Gastroesophageal sphincter (tissue), 4 donors: ENCODE measurements around the gene CDH23. TPM values are rescaled to one million over a fixed set of nuclear protein-coding genes. Genes with fewer than 3 reads are reported as not detected.

Experiments used
- ATAC-seq: fragments of 150-250 bp; one replicate; pipeline ENCODE4 v1.9.1; 2016; ENCODE audit warnings: mild to moderate bottlenecking, moderate library complexity
- H3K27ac ChIP-seq, 4 donors: fragments of 200-600 bp; sonication (generic) in 3 of 4; 1 replicate in 3 of 4; 2 replicates in 1 of 4; pipeline ENCODE4 v1.5.1; 2016 to 2019
- H3K27me3 ChIP-seq: fragments of 200-600 bp; sonication (generic); one replicate; pipeline ENCODE4 v1.5.1; 2019
- H3K36me3 ChIP-seq, 2 donors: fragments of 200-600 bp; sonication (generic); one replicate each; pipeline ENCODE4 v1.5.1; 2019; ENCODE audit warnings: control low read depth in 1 of 2
- H3K4me1 ChIP-seq, 3 donors: fragments of 200-600 bp; sonication (generic); 1 replicate in 2 of 3; 2 replicates in 1 of 3; pipeline ENCODE4 v1.5.1; 2016 to 2019; ENCODE audit warnings: control low read depth in 2 of 3
- H3K4me3 ChIP-seq, 2 donors: fragments of 200-600 bp; sonication (generic); one replicate each; pipeline ENCODE4 v1.5.1; 2019; ENCODE audit warnings: mild to moderate bottlenecking in 1 of 2, moderate library complexity in 1 of 2
- H3K9me3 ChIP-seq, 3 donors: fragments of 200-600 bp; sonication (generic); one replicate each; pipeline ENCODE4 v1.5.1; 2017 to 2019; ENCODE audit warnings: control low read depth in 2 of 3
- EP300 ChIP-seq: sonication (generic); formaldehyde crosslinking; IDR thresholded peaks from one replicate; pipeline ENCODE4 v1.6.1; 2017; ENCODE audit warnings: antibody characterized with exemption, mild to moderate bottlenecking
- POLR2A ChIP-seq, 2 donors: fragments of 450-650 bp; IDR thresholded peaks; one replicate each; pipeline ENCODE4 v1.6.1; 2017; ENCODE audit warnings: antibody characterized with exemption in 2 of 2, mild to moderate bottlenecking in 2 of 2, moderate library complexity in 1 of 2
- POLR2AphosphoS5 ChIP-seq: sonication (generic); formaldehyde crosslinking; IDR thresholded peaks from one replicate; pipeline ENCODE4 v1.6.1; 2017; ENCODE audit warnings: antibody characterized with exemption
- WGBS, 2 donors: methylation state at CpG; one replicate each; pipeline ENCODE4 v1.1.5; 2018; ENCODE audit warnings: low coverage in 1 of 2; 5-methylcytosine and 5-hydroxymethylcytosine counted together
- total RNA-seq, 4 donors: library from RNA; depleted of rRNA; stranded (reverse); fragments of >200 nt; gene quantifications; one replicate each; pipeline ENCODE4 v1.1.0, GENCODE V29; 2016
- TF ChIP-seq, protein P1 (sequence below), 4 experiments: fragments of 200-600 bp in 2 of 4; fragments of 450-650 bp in 2 of 4; sonication (generic) in 1 of 4; IDR thresholded peaks; one replicate each; pipeline ENCODE4 v1.5.1; 2017 to 2019; ENCODE audit warnings: antibody characterized with exemption in 4 of 4, mild to moderate bottlenecking in 2 of 4, moderate library complexity in 2 of 4

CDH23 gene
- total RNA-seq, 4 donors from 2014 or later: 5.1 to 33.5 (median 16.2) TPM

DNA sequence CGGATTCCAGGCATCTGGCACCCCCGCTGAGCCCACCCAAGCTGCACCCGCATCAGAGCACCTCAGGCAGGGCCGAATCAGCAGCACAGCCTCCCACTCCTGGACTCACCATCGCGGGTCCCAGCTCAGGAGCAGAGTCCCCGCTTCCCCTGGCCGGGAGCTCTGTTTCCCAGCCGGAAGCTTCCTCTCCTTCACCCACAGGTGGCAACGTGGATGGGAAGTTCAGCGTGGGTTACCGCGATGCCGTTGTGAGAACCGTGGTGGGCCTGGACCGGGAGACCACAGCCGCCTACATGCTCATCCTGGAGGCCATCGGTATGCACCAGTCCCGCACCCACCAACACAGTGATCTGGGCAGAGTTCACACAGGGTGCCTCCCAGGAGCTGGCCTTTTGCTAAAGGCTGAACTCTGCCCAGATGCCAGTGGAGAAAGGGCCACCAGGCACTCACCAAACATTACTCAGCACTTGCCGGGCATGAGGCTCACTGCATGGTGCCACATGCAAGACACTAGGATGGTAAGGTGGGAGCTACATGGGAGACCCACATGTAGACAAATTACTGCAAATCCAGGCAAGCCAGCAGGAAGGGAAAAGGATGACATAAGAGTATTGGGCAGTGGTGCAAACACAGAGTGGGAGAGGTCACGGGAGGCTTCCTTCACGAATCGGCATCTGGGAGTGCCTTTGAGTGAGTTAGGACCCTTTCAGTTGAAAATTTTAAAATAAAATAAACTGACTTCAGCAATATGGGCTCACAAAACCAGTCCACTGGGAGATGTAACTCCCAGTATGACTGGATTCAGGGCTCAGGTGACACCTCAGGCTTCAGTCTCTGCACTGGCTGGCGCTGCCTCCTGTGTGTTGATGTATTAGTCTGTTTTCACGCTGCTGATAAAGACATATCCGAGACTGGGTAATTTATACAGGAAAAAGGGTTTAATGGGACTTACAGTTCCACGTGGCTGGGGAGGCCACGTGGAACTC lies 312.5 kb downstream of the CDH23 start:
- no peak for ATAC-seq
- H3K27ac ChIP-seq: no peak overlapping the region

DNA sequence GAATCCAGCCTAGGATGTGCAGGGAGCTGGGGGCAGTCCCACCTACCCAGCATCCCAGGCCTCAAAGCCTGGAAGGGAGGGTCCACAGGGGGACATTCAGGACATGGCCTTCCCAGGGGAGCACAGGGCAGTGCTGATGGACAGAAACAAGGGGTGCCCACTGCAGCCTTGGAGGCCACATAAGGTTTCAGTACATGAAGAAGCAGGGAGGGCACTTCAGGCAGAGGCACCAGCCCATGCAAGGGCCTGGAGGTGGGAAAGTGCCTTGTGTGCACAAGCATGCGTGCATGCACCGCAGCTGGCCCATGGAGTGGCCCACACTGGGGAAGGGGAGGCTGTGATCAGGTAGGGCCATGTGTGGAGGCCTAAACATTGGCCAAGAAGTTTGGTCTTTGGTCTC lies 313.8 kb downstream of the CDH23 start:
- H3K4me1 ChIP-seq: peaks cover 3 to 47% (median 31%) of the 10 kb centered on the region in 3 donors
- 100% methylated on average over 2 of the region's 2 CpGs; no CpG with 5 or more reads in 1 of the 2 donors for WGBS, 2 donors
- H3K27me3 ChIP-seq: no peaks in the 10 kb centered on the region
- no peak for TF ChIP-seq EP300
- no peak for TF ChIP-seq POLR2A (IDR thresholded peaks at IDR 0.05)
- TF ChIP-seq POLR2AphosphoS5: no peak
- TF ChIP-seq, protein P1, sequence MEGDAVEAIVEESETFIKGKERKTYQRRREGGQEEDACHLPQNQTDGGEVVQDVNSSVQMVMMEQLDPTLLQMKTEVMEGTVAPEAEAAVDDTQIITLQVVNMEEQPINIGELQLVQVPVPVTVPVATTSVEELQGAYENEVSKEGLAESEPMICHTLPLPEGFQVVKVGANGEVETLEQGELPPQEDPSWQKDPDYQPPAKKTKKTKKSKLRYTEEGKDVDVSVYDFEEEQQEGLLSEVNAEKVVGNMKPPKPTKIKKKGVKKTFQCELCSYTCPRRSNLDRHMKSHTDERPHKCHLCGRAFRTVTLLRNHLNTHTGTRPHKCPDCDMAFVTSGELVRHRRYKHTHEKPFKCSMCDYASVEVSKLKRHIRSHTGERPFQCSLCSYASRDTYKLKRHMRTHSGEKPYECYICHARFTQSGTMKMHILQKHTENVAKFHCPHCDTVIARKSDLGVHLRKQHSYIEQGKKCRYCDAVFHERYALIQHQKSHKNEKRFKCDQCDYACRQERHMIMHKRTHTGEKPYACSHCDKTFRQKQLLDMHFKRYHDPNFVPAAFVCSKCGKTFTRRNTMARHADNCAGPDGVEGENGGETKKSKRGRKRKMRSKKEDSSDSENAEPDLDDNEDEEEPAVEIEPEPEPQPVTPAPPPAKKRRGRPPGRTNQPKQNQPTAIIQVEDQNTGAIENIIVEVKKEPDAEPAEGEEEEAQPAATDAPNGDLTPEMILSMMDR (IDR thresholded peaks at IDR 0.05): no peak
- H3K27ac ChIP-seq: peak overlapping the region in 2 of 4 donors; percentile 17 to 91
- H3K4me3 ChIP-seq: no peak overlapping the region
- no peaks in the 10 kb centered on the region for H3K9me3 ChIP-seq
- H3K36me3 ChIP-seq: no peaks in the 10 kb centered on the region
- ATAC-seq: no peak

More for the DNA sequence above, 312.5 kb downstream of the CDH23 start:
- no peaks in the 10 kb centered on the region for H3K36me3 ChIP-seq
- H3K4me1 ChIP-seq: peaks cover 3 to 37% (median 18%) of the 10 kb centered on the region in 3 donors
- H3K4me3 ChIP-seq: no peak overlapping the region
- TF ChIP-seq, protein P1 (IDR thresholded peaks at IDR 0.05): no peak
- no peak for TF ChIP-seq EP300
- TF ChIP-seq POLR2A (IDR thresholded peaks at IDR 0.05): no peak
- no peak for TF ChIP-seq POLR2AphosphoS5
- H3K27me3 ChIP-seq: no peaks in the 10 kb centered on the region
- 74 to 79% methylated on average over 4 to 22 of the region's 28 CpGs for WGBS, 2 donors
- no peaks in the 10 kb centered on the region for H3K9me3 ChIP-seq

DNA sequence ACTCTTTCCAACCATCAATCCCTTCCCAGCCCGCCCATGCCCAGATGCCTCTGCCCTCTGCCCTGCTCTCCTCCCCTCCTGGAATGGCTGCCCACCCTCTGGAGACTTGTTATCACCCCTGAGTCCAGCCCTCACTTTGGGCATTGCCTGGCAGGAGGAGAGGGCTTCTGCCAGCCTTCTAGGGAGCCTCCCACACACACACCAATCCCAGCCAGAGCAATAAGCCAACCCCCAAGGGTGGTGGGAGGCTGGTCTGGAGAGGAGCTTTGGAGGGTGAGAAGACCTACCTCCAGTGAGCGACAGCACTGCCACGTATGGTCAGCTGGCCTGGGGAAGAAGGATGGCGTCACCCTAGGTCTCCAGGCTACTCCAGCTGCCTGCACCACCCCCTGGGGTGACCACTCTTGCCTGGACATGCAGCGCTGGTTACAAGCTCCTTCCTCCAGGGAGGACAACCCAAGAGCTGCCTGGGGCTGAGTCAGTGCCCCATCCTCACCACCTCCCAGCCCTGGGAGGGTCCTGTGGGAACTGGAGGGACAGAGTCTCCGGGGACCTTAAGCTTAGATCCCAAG lies 314.4 kb downstream of the CDH23 start:
- TF ChIP-seq, protein P1 (IDR thresholded peaks at IDR 0.05): no peak
- TF ChIP-seq POLR2AphosphoS5 (no peak), EP300 (no peak), POLR2A (IDR thresholded peaks at IDR 0.05) (no peak)
- Histone ChIP-seq H3K36me3 (no peaks in the 10 kb centered on the region), H3K4me1 (peaks cover 3 to 50% (median 37%) of the 10 kb centered on the region in 3 donors), H3K4me3 (no peak overlapping the region), H3K9me3 (no peaks in the 10 kb centered on the region), H3K27ac (peak overlapping the region in 3 of 4 donors; percentile 88 to 92 (median 91)), H3K27me3 (no peaks in the 10 kb centered on the region)
- 76% methylated on average over 4 of the region's 6 CpGs; no CpG with 5 or more reads in 1 of the 2 donors for WGBS, 2 donors
- no peak for ATAC-seq

DNA sequence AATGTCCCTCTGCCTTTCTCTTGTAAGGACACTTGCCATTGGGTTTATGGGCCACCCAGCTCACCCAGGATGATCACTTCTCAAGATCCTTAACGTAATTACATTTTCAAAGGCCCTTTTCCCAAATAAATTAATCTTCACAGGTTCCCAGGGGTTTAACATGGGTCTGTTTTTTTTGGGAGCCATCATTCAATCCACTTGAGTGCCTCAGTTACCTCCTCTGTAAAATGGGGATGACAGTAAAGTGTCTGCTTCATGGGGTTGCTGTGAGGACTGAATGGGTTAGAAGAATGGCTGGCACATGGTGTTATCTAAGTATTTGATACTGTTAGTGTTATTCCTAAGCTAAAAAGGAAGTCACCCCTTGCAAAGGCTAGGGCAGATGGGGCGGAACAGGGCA lies 315.4 kb downstream of the CDH23 start:
- TF ChIP-seq, protein P1 (IDR thresholded peaks at IDR 0.05): no peak
- TF ChIP-seq POLR2AphosphoS5 (no peak), POLR2A (IDR thresholded peaks at IDR 0.05) (no peak), EP300 (no peak)
- Histone ChIP-seq H3K4me1 (peaks cover 3 to 60% (median 48%) of the 10 kb centered on the region in 3 donors), H3K4me3 (no peak overlapping the region)

More for the DNA sequence above, 315.4 kb downstream of the CDH23 start:
- no peaks in the 10 kb centered on the region for H3K36me3 ChIP-seq
- 94% methylated on average over 2 of the region's 2 CpGs; no CpG with 5 or more reads in 1 of the 2 donors for WGBS, 2 donors
- no peaks in the 10 kb centered on the region for H3K9me3 ChIP-seq
- H3K27ac ChIP-seq: peak overlapping the region; percentile 60 to 92 (median 90)
- no peak for ATAC-seq
- H3K27me3 ChIP-seq: no peaks in the 10 kb centered on the region
